Body of pancreas (tissue), 4 donors: ENCODE measurements around the gene RASA4.
"Not testable (repeated sequence)": the region's sequence is repeated elsewhere in the genome, so short reads cannot be mapped to it uniquely, and the experiment has no call there.

Source experiments
- POLR2A ChIP-seq, 3 donors: fragments of 450-650 bp; IDR thresholded peaks; one replicate each; pipeline ENCODE4 v1.6.1; 2016; ENCODE audit warnings: antibody characterized with exemption in 3 of 3, mild to moderate bottlenecking in 2 of 3
- TF ChIP-seq, protein P1 (sequence below), 7 experiments: fragments of 450-650 bp in 4 of 7; fragments of 200-600 bp in 3 of 7; sonication (generic) in 3 of 7; IDR thresholded peaks; one replicate each; pipeline ENCODE4 v1.5.1; 2016 to 2019; ENCODE audit warnings: antibody characterized with exemption in 7 of 7

DNA sequence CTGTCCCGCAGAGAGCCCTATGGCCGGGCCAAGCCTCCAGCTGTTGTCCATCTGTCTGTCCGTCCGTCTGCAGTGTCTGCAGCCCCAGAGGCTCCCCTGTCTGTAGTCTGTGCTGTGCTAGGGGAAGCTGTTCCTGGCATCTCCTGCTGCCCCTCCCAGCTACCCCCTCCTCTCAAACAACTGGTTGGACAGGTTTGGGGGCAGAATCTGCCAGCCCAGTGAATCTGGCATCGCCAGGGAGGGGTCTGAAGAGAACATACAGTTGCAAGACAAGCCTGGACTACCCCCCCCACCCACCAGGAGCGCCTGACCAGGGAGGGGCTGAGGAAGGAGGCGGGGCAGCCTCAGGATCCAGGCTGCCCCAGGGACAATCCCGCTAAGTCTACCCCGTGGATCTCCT is 26.1 kb upstream of the RASA4 start, which contains the start of gene UPK3BL1:
- TF ChIP-seq, protein P1, sequence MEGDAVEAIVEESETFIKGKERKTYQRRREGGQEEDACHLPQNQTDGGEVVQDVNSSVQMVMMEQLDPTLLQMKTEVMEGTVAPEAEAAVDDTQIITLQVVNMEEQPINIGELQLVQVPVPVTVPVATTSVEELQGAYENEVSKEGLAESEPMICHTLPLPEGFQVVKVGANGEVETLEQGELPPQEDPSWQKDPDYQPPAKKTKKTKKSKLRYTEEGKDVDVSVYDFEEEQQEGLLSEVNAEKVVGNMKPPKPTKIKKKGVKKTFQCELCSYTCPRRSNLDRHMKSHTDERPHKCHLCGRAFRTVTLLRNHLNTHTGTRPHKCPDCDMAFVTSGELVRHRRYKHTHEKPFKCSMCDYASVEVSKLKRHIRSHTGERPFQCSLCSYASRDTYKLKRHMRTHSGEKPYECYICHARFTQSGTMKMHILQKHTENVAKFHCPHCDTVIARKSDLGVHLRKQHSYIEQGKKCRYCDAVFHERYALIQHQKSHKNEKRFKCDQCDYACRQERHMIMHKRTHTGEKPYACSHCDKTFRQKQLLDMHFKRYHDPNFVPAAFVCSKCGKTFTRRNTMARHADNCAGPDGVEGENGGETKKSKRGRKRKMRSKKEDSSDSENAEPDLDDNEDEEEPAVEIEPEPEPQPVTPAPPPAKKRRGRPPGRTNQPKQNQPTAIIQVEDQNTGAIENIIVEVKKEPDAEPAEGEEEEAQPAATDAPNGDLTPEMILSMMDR (IDR thresholded peaks at IDR 0.05): not testable (repeated sequence)
- TF ChIP-seq POLR2A (IDR thresholded peaks at IDR 0.05): not testable (repeated sequence)
